PC-9 (cell line): Measurements from ENCODE around the gene EML1. TPM values are rescaled to one million over a fixed set of nuclear protein-coding genes. Genes with fewer than 3 reads are reported as not detected.

Experiments
- BruUV-seq: library from RNA; stranded (reverse); fragments of 400-500 nt; replicated peaks from 2 replicates; lab custom pipeline; 2021; lab: Mats Ljungman, UMichigan
- CTCF ChIA-PET: fragments of 300-600 bp; sonication (Branson Sonifier 250); formaldehyde crosslinking; loops from one replicate; lab custom pipeline; 2022; ENCODE audit warnings: antibody characterized with exemption; lab: Charles Lee
- POLR2A ChIA-PET: fragments of 300-600 bp; sonication (Branson Sonifier 250); formaldehyde crosslinking; loops from one replicate; lab custom pipeline; 2022; ENCODE audit warnings: antibody characterized with exemption; ENCODE audit not compliant: unreplicated experiment; lab: Charles Lee
- DNase-seq, 2 experiments: peaks; one replicate each; pipeline versions ENCODE4 v3.0.0 to v3.0.0-alpha.2; 2015 to 2022; ENCODE audit warnings: mixed read lengths in 1 of 2
- H2AFZ ChIP-seq: fragments of 200-600 bp; sonication (generic); 2 replicates; pipeline ENCODE4 v1.8.1; 2017; ENCODE audit warnings: antibody characterized with exemption
- H3F3A ChIP-seq: fragments of 200-600 bp; sonication (generic); 2 replicates; pipeline ENCODE4 v1.8.1; 2017; ENCODE audit warnings: antibody characterized with exemption, mild to moderate bottlenecking, low read depth; ENCODE audit not compliant: insufficient read depth
- H3K27ac ChIP-seq: fragments of 200-600 bp; sonication (generic); 2 replicates; pipeline ENCODE4 v1.6.1; 2016; ENCODE audit warnings: mixed run types
- H3K27me3 ChIP-seq: fragments of 200-600 bp; sonication (generic); 2 replicates; pipeline ENCODE4 v1.6.1; 2016; ENCODE audit warnings: low read depth, mixed run types; ENCODE audit not compliant: insufficient read depth
- H3K36me3 ChIP-seq: fragments of 200-600 bp; sonication (generic); 2 replicates; pipeline ENCODE4 v1.6.1; 2016; ENCODE audit warnings: low read depth, mixed run types
- H3K4me1 ChIP-seq: fragments of 200-600 bp; sonication (generic); replicated peaks from 2 replicates; pipeline ENCODE4 v1.6.1; 2016; ENCODE audit warnings: mixed run types; ENCODE audit not compliant: insufficient read depth
- H3K4me2 ChIP-seq: fragments of 200-600 bp; sonication (generic); 2 replicates; pipeline ENCODE4 v1.6.1; 2017; ENCODE audit warnings: mixed run types
- H3K4me3 ChIP-seq: fragments of 200-600 bp; sonication (generic); 2 replicates; pipeline ENCODE4 v1.6.1; 2016; ENCODE audit warnings: mixed run types
- H3K79me2 ChIP-seq: fragments of 200-600 bp; sonication (generic); 2 replicates; pipeline ENCODE4 v1.6.1; 2017; ENCODE audit warnings: low read depth, mixed run types
- H3K9me2 ChIP-seq: fragments of 200-600 bp; sonication (generic); 2 replicates; pipeline ENCODE4 v1.8.1; 2017; ENCODE audit warnings: mild to moderate bottlenecking; ENCODE audit not compliant: insufficient read depth
- H3K9me3 ChIP-seq: fragments of 200-600 bp; sonication (generic); 2 replicates; pipeline ENCODE4 v1.8.1; 2016; ENCODE audit warnings: low read depth; ENCODE audit not compliant: insufficient read depth
- H4K20me1 ChIP-seq: fragments of 200-600 bp; sonication (generic); 2 replicates; pipeline ENCODE4 v1.8.1; 2017; ENCODE audit not compliant: insufficient read depth
- EZH2 ChIP-seq: fragments of 200-600 bp; sonication (generic); IDR thresholded peaks from 2 replicates; pipeline ENCODE4 v1.8.0; 2017; ENCODE audit warnings: antibody characterized with exemption, low read depth
- intact Hi-C: fragments of 100-400 bp; cut with micrococcal nuclease; formaldehyde crosslinking; loops from one replicate; pipeline ENCODE4 v1.10.0; 2022; ENCODE audit not compliant: unreplicated experiment
- total RNA-seq: library from RNA; stranded (reverse); gene quantifications from 2 replicates; pipeline ENCODE4 v1.2.3, GENCODE V29; 2021
- TF ChIP-seq, protein P1 (sequence below): fragments of 200-600 bp; sonication (generic); conservative IDR thresholded peaks from 2 replicates; pipeline ENCODE4 v1.6.1; 2017; ENCODE audit warnings: mixed run types, antibody characterized with exemption, mild to moderate bottlenecking, moderate library complexity

The EML1 gene
- total RNA-seq, 1 experiment from 2014 or later = 1.8 TPM

GRCh38 chr14:99812892-99813291 lies 19.7 kb downstream of the EML1 start:
- no peak overlapping the region for H3K4me2 ChIP-seq
- H3K27ac ChIP-seq = no peak overlapping the region
- no peak for TF ChIP-seq EZH2
- TF ChIP-seq, protein P1, sequence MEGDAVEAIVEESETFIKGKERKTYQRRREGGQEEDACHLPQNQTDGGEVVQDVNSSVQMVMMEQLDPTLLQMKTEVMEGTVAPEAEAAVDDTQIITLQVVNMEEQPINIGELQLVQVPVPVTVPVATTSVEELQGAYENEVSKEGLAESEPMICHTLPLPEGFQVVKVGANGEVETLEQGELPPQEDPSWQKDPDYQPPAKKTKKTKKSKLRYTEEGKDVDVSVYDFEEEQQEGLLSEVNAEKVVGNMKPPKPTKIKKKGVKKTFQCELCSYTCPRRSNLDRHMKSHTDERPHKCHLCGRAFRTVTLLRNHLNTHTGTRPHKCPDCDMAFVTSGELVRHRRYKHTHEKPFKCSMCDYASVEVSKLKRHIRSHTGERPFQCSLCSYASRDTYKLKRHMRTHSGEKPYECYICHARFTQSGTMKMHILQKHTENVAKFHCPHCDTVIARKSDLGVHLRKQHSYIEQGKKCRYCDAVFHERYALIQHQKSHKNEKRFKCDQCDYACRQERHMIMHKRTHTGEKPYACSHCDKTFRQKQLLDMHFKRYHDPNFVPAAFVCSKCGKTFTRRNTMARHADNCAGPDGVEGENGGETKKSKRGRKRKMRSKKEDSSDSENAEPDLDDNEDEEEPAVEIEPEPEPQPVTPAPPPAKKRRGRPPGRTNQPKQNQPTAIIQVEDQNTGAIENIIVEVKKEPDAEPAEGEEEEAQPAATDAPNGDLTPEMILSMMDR = no peak
- H3K9me2 ChIP-seq = no peaks in the 10 kb centered on the region
- no peaks in the 10 kb centered on the region for H3K79me2 ChIP-seq
- ChIA-PET POLR2A (no interaction called here), CTCF (interaction anchor here (0.5 kb wide), 1 partner anchor 87 kb away, joined by 5 read pairs; no protein-coding TSS in a partner anchor)
- H3K27me3 ChIP-seq = no peaks in the 10 kb centered on the region
- DNase-seq = no peak
- intact Hi-C loops = no loop called here
- H3K4me1 ChIP-seq = no peaks in the 10 kb centered on the region
- no peaks in the 10 kb centered on the region for H3K36me3 ChIP-seq
- H3K4me3 ChIP-seq = no peak overlapping the region
- BruUV-seq = no TSS peak
- no peaks in the 10 kb centered on the region for H3K9me3 ChIP-seq
- H2AFZ ChIP-seq = no peak overlapping the region
- no peaks in the 10 kb centered on the region for H3F3A ChIP-seq
- no peaks in the 10 kb centered on the region for H4K20me1 ChIP-seq

DNA sequence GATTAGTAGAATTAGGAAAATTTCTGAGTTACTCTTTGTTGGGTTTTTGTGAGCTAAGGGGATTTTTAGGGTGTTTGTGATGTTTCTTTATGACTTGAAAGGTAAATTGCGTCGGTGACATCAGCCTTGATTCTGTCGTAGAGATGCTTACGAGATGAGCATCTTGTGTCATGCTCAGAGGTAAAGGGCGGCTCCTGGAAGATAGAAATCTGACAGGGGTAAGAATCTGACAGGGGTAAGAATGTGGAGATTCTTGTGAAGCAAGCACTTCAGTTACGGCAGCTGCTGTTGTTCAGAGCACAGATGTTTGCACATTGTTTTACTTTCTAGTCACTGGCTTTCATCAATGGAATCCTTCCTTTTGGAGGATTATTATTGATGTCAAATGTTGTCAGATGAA lies 22.5 kb downstream of the EML1 start:
- no peaks in the 10 kb centered on the region for H3K4me1 ChIP-seq
- no peaks in the 10 kb centered on the region for H3K9me3 ChIP-seq
- H4K20me1 ChIP-seq = no peaks in the 10 kb centered on the region
- DNase-seq = no peak
- no peak overlapping the region for H3K4me3 ChIP-seq
- BruUV-seq = no TSS peak
- no peak overlapping the region for H3K4me2 ChIP-seq
- intact Hi-C loops = no loop called here
- CTCF ChIA-PET = no interaction called here
- H3F3A ChIP-seq = no peaks in the 10 kb centered on the region
- no peaks in the 10 kb centered on the region for H3K36me3 ChIP-seq
- no peaks in the 10 kb centered on the region for H3K27me3 ChIP-seq
- TF ChIP-seq EZH2 = no peak
- TF ChIP-seq, protein P1 = no peak
- no peaks in the 10 kb centered on the region for H3K9me2 ChIP-seq
- POLR2A ChIA-PET = interaction anchor here (0.6 kb wide), 1 partner anchor 831 kb away, joined by 3 read pairs; no protein-coding TSS in a partner anchor
- no peaks in the 10 kb centered on the region for H3K79me2 ChIP-seq
- H3K27ac ChIP-seq = no peak overlapping the region
- H2AFZ ChIP-seq = no peak overlapping the region

- Histone ChIP-seq H3K27ac (no peak overlapping the region), H3K4me1 (no peaks in the 10 kb centered on the region), H3K79me2 (no peaks in the 10 kb centered on the region), H3K9me3 (no peaks in the 10 kb centered on the region), H3K27me3 (no peaks in the 10 kb centered on the region), H3K36me3 (no peaks in the 10 kb centered on the region), H3K9me2 (no peaks in the 10 kb centered on the region), H2AFZ (no peak overlapping the region), H3K4me3 (no peak overlapping the region), H4K20me1 (no peaks in the 10 kb centered on the region), H3F3A (no peaks in the 10 kb centered on the region), H3K4me2 (no peak overlapping the region)
- intact Hi-C loops = no loop called here
- DNase-seq = no peak
- ChIA-PET POLR2A (no interaction called here), CTCF (no interaction called here)
- TF ChIP-seq EZH2 = no peak
- TF ChIP-seq, protein P1 = no peak
- BruUV-seq = no TSS peak
Measured at GRCh38 chr14:99816217-99816616, 23.0 kb downstream of the EML1 start.
